ENCODE results near the gene MRM1.

MRM1 gene

DNA sequence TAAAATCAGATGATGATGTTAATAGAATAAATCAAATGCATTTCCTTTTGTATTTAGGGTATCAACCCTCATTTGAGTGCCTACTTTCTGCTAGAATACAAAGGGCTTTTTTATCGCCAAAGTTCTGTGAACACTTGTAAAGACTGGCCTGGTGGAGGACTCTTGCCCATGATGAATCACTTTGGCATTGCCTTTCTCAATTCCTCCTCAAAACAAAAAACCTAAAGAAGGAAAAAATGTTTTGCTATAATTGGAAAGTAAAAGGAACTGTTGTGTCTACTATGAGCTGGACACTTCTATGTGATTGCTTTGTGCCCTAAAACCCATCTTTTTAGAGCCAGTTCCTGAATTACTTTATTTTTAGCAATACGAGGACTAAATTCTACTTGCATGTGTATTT, 22.7 kb upstream of the MRM1 start:
- no peaks in the 10 kb centered on the region for H3K27me3 Mint-ChIP-seq (ENCODE audit: low read depth)

DNA sequence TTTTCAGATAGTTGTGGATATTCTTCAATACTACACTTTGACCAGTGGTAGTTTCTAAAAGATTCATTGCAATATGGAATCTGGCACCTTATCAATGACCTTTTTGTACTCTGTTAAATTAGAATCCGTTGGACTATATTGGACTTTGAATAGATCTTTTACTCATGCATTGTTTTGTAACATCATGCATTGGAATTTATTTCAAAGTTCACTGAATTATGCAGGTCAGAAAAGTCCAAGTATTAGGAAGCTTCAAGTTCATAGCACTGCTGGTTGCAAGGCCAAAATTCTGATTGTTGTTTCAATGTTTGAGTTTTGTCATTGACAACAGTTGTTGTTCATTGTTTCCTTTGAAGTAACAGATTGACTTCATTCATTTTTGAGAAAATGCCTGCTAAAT, 17.6 kb upstream of the MRM1 start:
- H3K9me3 Mint-ChIP-seq: no peaks in the 10 kb centered on the region
- TF ChIP-seq, protein P1, sequence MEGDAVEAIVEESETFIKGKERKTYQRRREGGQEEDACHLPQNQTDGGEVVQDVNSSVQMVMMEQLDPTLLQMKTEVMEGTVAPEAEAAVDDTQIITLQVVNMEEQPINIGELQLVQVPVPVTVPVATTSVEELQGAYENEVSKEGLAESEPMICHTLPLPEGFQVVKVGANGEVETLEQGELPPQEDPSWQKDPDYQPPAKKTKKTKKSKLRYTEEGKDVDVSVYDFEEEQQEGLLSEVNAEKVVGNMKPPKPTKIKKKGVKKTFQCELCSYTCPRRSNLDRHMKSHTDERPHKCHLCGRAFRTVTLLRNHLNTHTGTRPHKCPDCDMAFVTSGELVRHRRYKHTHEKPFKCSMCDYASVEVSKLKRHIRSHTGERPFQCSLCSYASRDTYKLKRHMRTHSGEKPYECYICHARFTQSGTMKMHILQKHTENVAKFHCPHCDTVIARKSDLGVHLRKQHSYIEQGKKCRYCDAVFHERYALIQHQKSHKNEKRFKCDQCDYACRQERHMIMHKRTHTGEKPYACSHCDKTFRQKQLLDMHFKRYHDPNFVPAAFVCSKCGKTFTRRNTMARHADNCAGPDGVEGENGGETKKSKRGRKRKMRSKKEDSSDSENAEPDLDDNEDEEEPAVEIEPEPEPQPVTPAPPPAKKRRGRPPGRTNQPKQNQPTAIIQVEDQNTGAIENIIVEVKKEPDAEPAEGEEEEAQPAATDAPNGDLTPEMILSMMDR (IDR thresholded peaks at IDR 0.05; ENCODE audit: unreplicated experiment in 3 of 3): no peak
- H3K4me3 Mint-ChIP-seq: no peak overlapping the region
- H3K27me3 Mint-ChIP-seq (ENCODE audit: low read depth): no peaks in the 10 kb centered on the region
- H3K4me1 Mint-ChIP-seq: no peaks in the 10 kb centered on the region
- H3K27ac Mint-ChIP-seq: no peak overlapping the region
- H3K36me3 Mint-ChIP-seq (ENCODE audit: low read depth): peaks cover 60% of the 10 kb centered on the region

More for the DNA sequence above, 22.7 kb upstream of the MRM1 start:
- TF ChIP-seq, protein P1 (IDR thresholded peaks at IDR 0.05; ENCODE audit: unreplicated experiment in 3 of 3): no peak
- Mint-ChIP-seq H3K4me1 (no peaks in the 10 kb centered on the region), H3K27ac (no peak overlapping the region), H3K9me3 (no peaks in the 10 kb centered on the region), H3K4me3 (no peak overlapping the region), H3K36me3 (ENCODE audit: low read depth) (peaks cover 61% of the 10 kb centered on the region)

DNA sequence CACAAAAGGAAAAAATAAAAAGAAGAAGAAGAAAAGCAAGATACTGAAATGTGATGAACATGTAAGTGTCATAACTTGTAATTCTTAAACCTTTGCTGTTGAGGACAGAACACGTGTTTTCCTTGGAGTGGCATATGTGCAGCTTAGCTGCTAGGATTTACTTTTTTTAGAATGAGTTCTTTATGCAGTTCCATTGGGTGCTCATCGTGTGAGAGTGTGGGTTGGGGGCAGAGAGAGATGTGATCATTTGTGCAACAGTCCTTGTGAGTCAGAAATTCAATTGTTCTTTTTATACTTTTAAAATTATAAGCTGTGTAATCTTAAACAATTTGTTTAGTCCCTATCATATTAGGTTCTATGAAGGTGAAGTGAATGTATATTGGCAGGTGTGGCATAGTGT, 15.2 kb upstream of the MRM1 start:
- Mint-ChIP-seq H3K4me3 (no peak overlapping the region), H3K27ac (no peak overlapping the region), H3K9me3 (no peaks in the 10 kb centered on the region), H3K27me3 (ENCODE audit: low read depth) (no peaks in the 10 kb centered on the region), H3K4me1 (peaks cover 6% of the 10 kb centered on the region), H3K36me3 (ENCODE audit: low read depth) (peaks cover 48% of the 10 kb centered on the region)
- TF ChIP-seq, protein P1 (IDR thresholded peaks at IDR 0.05; ENCODE audit: unreplicated experiment in 3 of 3): no peak

DNA sequence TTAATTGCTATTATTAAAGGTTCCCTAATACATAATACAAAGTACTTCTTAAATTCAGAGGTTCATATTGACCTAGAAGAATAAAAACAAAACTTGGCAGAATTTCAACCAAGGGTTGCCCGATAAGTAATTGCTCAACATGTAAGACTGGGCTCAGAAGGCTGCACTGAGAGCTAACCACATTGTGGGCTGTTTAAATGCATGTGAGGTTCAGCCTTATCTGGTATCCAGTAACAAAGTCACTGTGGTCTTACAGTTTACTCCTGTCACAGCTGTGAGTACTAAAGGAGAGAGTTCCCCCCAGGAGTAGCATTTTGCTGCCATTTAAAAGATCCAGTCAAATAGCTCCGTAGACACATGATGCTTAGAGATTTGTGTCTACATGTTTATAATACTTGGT, 11.3 kb upstream of the MRM1 start:
- TF ChIP-seq, protein P1 (IDR thresholded peaks at IDR 0.05; ENCODE audit: unreplicated experiment in 3 of 3): no peak
- Mint-ChIP-seq H3K36me3 (ENCODE audit: low read depth) (peaks cover 33% of the 10 kb centered on the region), H3K4me3 (peak overlapping the region; percentile 58 to 89 (median 88)), H3K9me3 (no peaks in the 10 kb centered on the region), H3K4me1 (peaks cover 25% of the 10 kb centered on the region), H3K27me3 (ENCODE audit: low read depth) (no peaks in the 10 kb centered on the region), H3K27ac (peak overlapping the region in 1 of 3 experiments; percentile 34)

DNA sequence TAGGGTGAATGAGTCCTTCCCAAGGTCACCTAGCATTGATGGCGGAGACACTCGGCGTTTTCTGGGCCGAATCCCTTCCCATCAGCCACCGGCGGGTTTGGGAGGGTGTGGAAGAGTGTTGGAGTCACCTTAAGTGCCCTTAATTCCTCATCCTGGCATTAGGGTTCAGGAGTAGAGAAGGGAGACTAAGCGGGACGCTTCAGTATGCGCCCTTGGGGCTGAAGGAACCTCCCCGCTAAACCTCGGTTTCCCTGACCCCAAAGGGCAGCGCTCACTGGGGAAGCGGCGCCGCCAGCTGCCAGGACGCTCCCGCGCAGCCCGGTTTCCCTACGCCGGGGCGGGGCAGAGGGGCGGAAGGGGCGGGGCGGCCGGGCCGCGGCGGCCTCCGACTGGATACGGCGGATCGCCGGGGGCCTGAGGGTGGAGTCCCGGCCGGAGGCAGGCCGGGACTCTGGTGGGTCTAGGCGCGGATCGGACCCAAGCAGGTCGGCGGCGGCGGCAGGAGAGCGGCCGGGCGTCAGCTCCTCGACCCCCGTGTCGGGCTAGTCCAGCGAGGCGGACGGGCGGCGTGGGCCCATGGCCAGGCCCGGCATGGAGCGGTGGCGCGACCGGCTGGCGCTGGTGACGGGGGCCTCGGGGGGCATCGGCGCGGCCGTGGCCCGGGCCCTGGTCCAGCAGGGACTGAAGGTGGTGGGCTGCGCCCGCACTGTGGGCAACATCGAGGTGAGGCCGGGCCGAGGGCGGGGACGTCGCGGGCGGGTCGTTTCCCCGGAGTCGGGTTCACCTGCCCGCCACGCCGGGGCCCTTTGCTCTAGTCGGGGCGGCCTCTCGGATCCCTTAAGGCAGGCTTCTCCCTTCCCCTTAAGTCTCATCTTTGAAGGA, 9.7 kb upstream of the MRM1 start, which contains the start of gene DHRS11:
TSS of gene DHRS11 (plus strand) at position 446 of the 882 bp plus-strand sequence. CDS start at position 577, 131 bp downstream.
- Mint-ChIP-seq H3K9me3 (no peaks in the 10 kb centered on the region), H3K4me3 (peak within 1 kb of the TSS; percentile 80 to 89 (median 88)), H3K27me3 (ENCODE audit: low read depth) (no peaks in the 10 kb centered on the region), H3K4me1 (peaks cover 25% of the 10 kb centered on the region), H3K36me3 (ENCODE audit: low read depth) (peaks cover 31% of the 10 kb centered on the region), H3K27ac (peak within 1 kb of the TSS; percentile 45 to 84 (median 53))
- TF ChIP-seq, protein P1 (IDR thresholded peaks at IDR 0.05; ENCODE audit: unreplicated experiment in 3 of 3): no peak

All from nephron (organoid).